H1 (cell line): ENCODE results near the gene INPP4B. TPM values are rescaled to one million over a fixed set of nuclear protein-coding genes. Genes with fewer than 3 reads are reported as not detected.

Source experiments
- CTCF ChIA-PET: fragments of 300-600 bp; sonication (Branson Sonifier 250); formaldehyde crosslinking; loops from one replicate; lab custom pipeline; 2021; ENCODE audit not compliant: partially characterized antibody; lab: Charles Lee
- POLR2A ChIA-PET: fragments of 300-600 bp; sonication (Branson Sonifier 250); formaldehyde crosslinking; loops from one replicate; lab custom pipeline; 2021; ENCODE audit warnings: inconsistent platforms; ENCODE audit not compliant: partially characterized antibody; lab: Charles Lee
- DNase-seq, 2 experiments: peaks; one replicate each; pipeline versions ENCODE4 v3.0.0 to v3.0.0-alpha.2; 2010 to 2022; ENCODE audit warnings: low spot score in 2 of 2, low read depth in 1 of 2, mixed read lengths in 1 of 2
- FAIRE-seq: peaks from 2 replicates; lab custom pipeline; 2011; peaks lifted over from hg19 to GRCh38; lab: Jason Lieb, UNC
- H2AFZ ChIP-seq: 2 replicates; pipeline ENCODE4 v1.8.1; 2012; ENCODE audit warnings: low read length, inconsistent platforms
- H2AK5ac ChIP-seq: 2 replicates; pipeline ENCODE4 v1.6.1; 2013; ENCODE audit warnings: low read depth, low read length
- H2BK120ac ChIP-seq: replicated peaks from 2 replicates; pipeline ENCODE3; 2013; ENCODE audit warnings: low read depth, low read length, inconsistent platforms
- H2BK12ac ChIP-seq: 2 replicates; pipeline ENCODE4 v1.6.1; 2013; ENCODE audit warnings: low read depth, low read length
- H2BK15ac ChIP-seq: 2 replicates; pipeline ENCODE4 v1.6.1; 2013; ENCODE audit warnings: low read length
- H2BK20ac ChIP-seq: 2 replicates; pipeline ENCODE4 v1.6.1; 2013; ENCODE audit warnings: low read length
- H2BK5ac ChIP-seq: 2 replicates; pipeline ENCODE4 v1.6.1; 2013; ENCODE audit warnings: low read depth, low read length
- H3K14ac ChIP-seq: 2 replicates; pipeline ENCODE4 v1.6.1; 2013; ENCODE audit warnings: inconsistent platforms; ENCODE audit not compliant: insufficient read length
- H3K18ac ChIP-seq: 2 replicates; pipeline ENCODE4 v1.6.1; 2013; ENCODE audit warnings: low read length; ENCODE audit errors: extremely low read depth
- H3K23ac ChIP-seq: 2 replicates; pipeline ENCODE4 v1.6.1; 2013; ENCODE audit warnings: inconsistent platforms; ENCODE audit not compliant: insufficient read length
- H3K23me2 ChIP-seq: 2 replicates; pipeline ENCODE4 v1.6.1; 2013; ENCODE audit warnings: low read depth, low read length
- H3K27ac ChIP-seq: 2 replicates; pipeline ENCODE4 v1.6.1; 2011; ENCODE audit warnings: low read depth, low read length, inconsistent platforms
- H3K27me3 ChIP-seq, 4 experiments: replicated peaks in 1 of 4; 1 replicate in 1 of 4; 2 replicates in 3 of 4; pipeline versions ENCODE4 v1.6.1 to v1.8.1; 2011 to 2013; ENCODE audit warnings: low read length in 3 of 4, mild to moderate bottlenecking in 3 of 4, inconsistent platforms in 2 of 4, mixed read lengths in 2 of 4, moderate library complexity in 1 of 4; ENCODE audit not compliant: control insufficient read depth in 3 of 4, insufficient read depth in 3 of 4; ENCODE audit errors: extremely low read depth in 1 of 4
- H3K36me3 ChIP-seq, 4 experiments: 2 replicates each; pipeline versions ENCODE4 v1.6.1 to v1.8.1; 2011 to 2013; ENCODE audit warnings: mild to moderate bottlenecking in 4 of 4, low read length in 3 of 4, moderate library complexity in 2 of 4, control low read depth in 1 of 4, inconsistent platforms in 1 of 4; ENCODE audit not compliant: insufficient read depth in 4 of 4, control insufficient read depth in 2 of 4
- H3K4ac ChIP-seq: replicated peaks from 2 replicates; pipeline ENCODE3; 2013; ENCODE audit warnings: low read length, low read depth, mixed read lengths, inconsistent platforms; ENCODE audit not compliant: insufficient read length
- H3K4me1 ChIP-seq, 4 experiments: replicated peaks in 1 of 4; 1 replicate in 1 of 4; 2 replicates in 3 of 4; pipeline versions ENCODE4 v1.6.1 to v1.8.1; 2011 to 2013; ENCODE audit warnings: low read length in 3 of 4, inconsistent platforms in 2 of 4, mixed read lengths in 1 of 4; ENCODE audit not compliant: insufficient read depth in 4 of 4, control insufficient read depth in 3 of 4
- H3K4me2 ChIP-seq, 2 experiments: 2 replicates each; pipeline versions ENCODE4 v1.6.1 to v1.8.1; 2011 to 2013; ENCODE audit warnings: low read depth in 2 of 2, low read length in 2 of 2, control low read depth in 1 of 2, inconsistent platforms in 1 of 2, mild to moderate bottlenecking in 1 of 2; ENCODE audit not compliant: insufficient read depth in 1 of 2
- H3K4me3 ChIP-seq, 4 experiments: fragments of 200-600, 300-600 bp in 1 of 4; sonication (generic), shearing (Covaris generic), sonication (Bioruptor Twin) in 1 of 4; 2 replicates each; pipeline versions ENCODE4 v1.5.1 to v1.8.1; 2011 to 2016; ENCODE audit warnings: low read length in 4 of 4, low read depth in 3 of 4, control low read depth in 2 of 4, inconsistent platforms in 2 of 4, mild to moderate bottlenecking in 2 of 4, mixed read lengths in 1 of 4, moderate library complexity in 1 of 4; ENCODE audit not compliant: insufficient read depth in 2 of 4; ENCODE audit errors: extremely low read depth in 1 of 4
- H3K56ac ChIP-seq: replicated peaks from 2 replicates; pipeline ENCODE3; 2013; ENCODE audit warnings: low read depth, mild to moderate bottlenecking, mixed read lengths, low read length, inconsistent platforms; ENCODE audit not compliant: insufficient read length
- H3K79me1 ChIP-seq: 2 replicates; pipeline ENCODE4 v1.6.1; 2013; ENCODE audit warnings: low read depth, low read length, control low read depth
- H3K79me2 ChIP-seq, 2 experiments: 2 replicates each; pipeline versions ENCODE4 v1.6.1 to v1.8.1; 2012 to 2013; ENCODE audit warnings: low read length in 2 of 2, mild to moderate bottlenecking in 2 of 2, inconsistent platforms in 1 of 2; ENCODE audit not compliant: insufficient read depth in 2 of 2, control insufficient read depth in 1 of 2
- H3K9ac ChIP-seq, 4 experiments: replicated peaks in 1 of 4; 1 replicate in 1 of 4; 2 replicates in 3 of 4; pipeline versions ENCODE4 v1.6.1 to v1.8.1; 2011 to 2013; ENCODE audit warnings: low read depth in 3 of 4, low read length in 3 of 4, control low read depth in 2 of 4, mild to moderate bottlenecking in 2 of 4, moderate library complexity in 2 of 4, inconsistent platforms in 1 of 4; ENCODE audit errors: extremely low read depth in 1 of 4
- H3K9me3 ChIP-seq, 2 experiments: 2 replicates each; pipeline versions ENCODE4 v1.6.1 to v1.8.1; 2012 to 2013; ENCODE audit warnings: mild to moderate bottlenecking in 2 of 2, moderate library complexity in 2 of 2, control low read depth in 1 of 2, inconsistent platforms in 1 of 2, low read depth in 1 of 2, low read length in 1 of 2, mixed read lengths in 1 of 2; ENCODE audit not compliant: insufficient read depth in 2 of 2
- H4K20me1 ChIP-seq, 2 experiments: replicated peaks in 1 of 2; 2 replicates each; pipeline versions ENCODE3 to v1.8.1; 2011 to 2013; ENCODE audit warnings: inconsistent platforms in 2 of 2, low read length in 2 of 2, mild to moderate bottlenecking in 1 of 2; ENCODE audit not compliant: insufficient read depth in 2 of 2, control insufficient read depth in 1 of 2
- H4K5ac ChIP-seq: 2 replicates; pipeline ENCODE4 v1.6.1; 2013; ENCODE audit warnings: low read length, low read depth, mixed read lengths, inconsistent platforms; ENCODE audit not compliant: insufficient read length
- H4K8ac ChIP-seq: 2 replicates; pipeline ENCODE4 v1.8.0; 2013; ENCODE audit warnings: mild to moderate bottlenecking, moderate library complexity, low read length, inconsistent platforms; ENCODE audit not compliant: insufficient read depth; ENCODE audit errors: extremely low read depth
- H4K91ac ChIP-seq: replicated peaks from 2 replicates; pipeline ENCODE3; 2013; ENCODE audit warnings: low read length, mixed read lengths, inconsistent platforms; ENCODE audit not compliant: insufficient read length
- BACH1 ChIP-seq: IDR thresholded peaks from 2 replicates; pipeline ENCODE4 v1.6.1; 2012; ENCODE audit warnings: low read length, improper control_type of control experiment
- BCL11A ChIP-seq, 2 experiments: IDR thresholded peaks; one replicate each; pipeline ENCODE4 v1.6.1; 2011; ENCODE audit warnings: low read depth in 2 of 2, low read length in 2 of 2, mild to moderate bottlenecking in 2 of 2
- CEBPB ChIP-seq: IDR thresholded peaks from 2 replicates; pipeline ENCODE4 v1.6.1; 2012; ENCODE audit warnings: low read depth, low read length
- CHD1 ChIP-seq: IDR thresholded peaks from 2 replicates; pipeline ENCODE4 v1.6.1; 2012; ENCODE audit warnings: low read depth, low read length, improper control_type of control experiment
- CHD2 ChIP-seq: IDR thresholded peaks from 2 replicates; pipeline ENCODE4 v1.6.1; 2012; ENCODE audit warnings: low read length, improper control_type of control experiment
- CTBP2 ChIP-seq: IDR thresholded peaks from 2 replicates; pipeline ENCODE4 v1.7.0; 2011; ENCODE audit warnings: borderline replicate concordance, mild to moderate bottlenecking, moderate library complexity, mixed read lengths, low read length; ENCODE audit not compliant: insufficient read depth, insufficient read length
- EZH2 ChIP-seq: fragments of 200-600 bp; sonication (generic); IDR thresholded peaks from 2 replicates; pipeline ENCODE4 v1.7.1; 2012; ENCODE audit warnings: low read depth, mild to moderate bottlenecking, moderate library complexity, low read length, inconsistent platforms; ENCODE audit not compliant: severe bottlenecking
- JUN ChIP-seq: IDR thresholded peaks from 2 replicates; pipeline ENCODE4 v1.6.1; 2011; ENCODE audit warnings: low read depth, mild to moderate bottlenecking, improper control_type of control experiment, low read length
- KDM4A ChIP-seq: IDR thresholded peaks from one replicate; pipeline ENCODE4 v1.7.1; 2012; ENCODE audit warnings: low read depth, mild to moderate bottlenecking, moderate library complexity, low read length, inconsistent platforms; ENCODE audit not compliant: severe bottlenecking
- MAFK ChIP-seq: IDR thresholded peaks from 2 replicates; pipeline ENCODE4 v1.6.1; 2012; ENCODE audit warnings: low read depth, mild to moderate bottlenecking, improper control_type of control experiment, low read length
- NRF1 ChIP-seq: IDR thresholded peaks from 2 replicates; pipeline ENCODE4 v1.6.1; 2011; ENCODE audit warnings: mild to moderate bottlenecking, low read depth, low read length, improper control_type of control experiment
- POLR2A ChIP-seq, 2 experiments: IDR thresholded peaks; 1 replicate in 1 of 2; 2 replicates in 1 of 2; pipeline ENCODE4 v1.6.1; 2011; ENCODE audit warnings: low read depth in 2 of 2, low read length in 2 of 2, mild to moderate bottlenecking in 2 of 2; ENCODE audit errors: control extremely low read depth in 1 of 2
- SP1 ChIP-seq: IDR thresholded peaks from 2 replicates; pipeline ENCODE4 v1.6.1; 2011; ENCODE audit warnings: low read depth, low read length
- SP4 ChIP-seq: IDR thresholded peaks from 2 replicates; pipeline ENCODE4 v1.6.1; 2012; ENCODE audit warnings: low read length, inconsistent platforms
- SRF ChIP-seq: IDR thresholded peaks from 2 replicates; pipeline ENCODE4 v1.6.1; 2011; ENCODE audit warnings: mild to moderate bottlenecking, low read depth, low read length, moderate library complexity
- SUZ12 ChIP-seq: fragments of 200-600 bp; sonication (generic); IDR thresholded peaks from 2 replicates; pipeline ENCODE4 v1.6.1; 2012; ENCODE audit warnings: mild to moderate bottlenecking, inconsistent platforms, low read length, moderate library complexity, mixed read lengths
- TBP ChIP-seq: IDR thresholded peaks from 2 replicates; pipeline ENCODE4 v1.6.1; 2011; ENCODE audit warnings: low read depth, low read length, improper control_type of control experiment
- TEAD4 ChIP-seq: IDR thresholded peaks from 2 replicates; pipeline ENCODE4 v1.6.1; 2012; ENCODE audit warnings: low read depth, low read length, inconsistent platforms, mixed read lengths
- WGBS, 2 experiments: shearing (Covaris generic) in 1 of 2; methylation state at CpG; one replicate each; pipeline versions ENCODE4 v1.1.6 to v1.1.7; 2013 to 2015; ENCODE audit warnings: low lambda C conversion rate in 2 of 2, mixed read lengths in 2 of 2, inconsistent platforms in 1 of 2, low coverage in 1 of 2, missing lambda C conversion rate in 1 of 2; ENCODE audit not compliant: insufficient replicate concordance in 2 of 2, insufficient coverage in 1 of 2, insufficient read length in 1 of 2; ENCODE audit errors: extremely low coverage in 1 of 2, missing lambda C conversion rate in 1 of 2; 5-methylcytosine and 5-hydroxymethylcytosine counted together
- polyA plus RNA-seq, 7 experiments: library from polyadenylated mRNA; depleted of rRNA in 3 of 7; stranded (reverse) in 5 of 7; unstranded in 2 of 7; fragments of >200 nt in 5 of 7; fragments of 200-250 nt in 2 of 7; gene quantifications; 1 replicate in 5 of 7; 2 replicates in 1 of 7; 4 replicates in 1 of 7; pipeline versions ENCODE4 v1.2.1 to v1.2.3, GENCODE V29; 2011 to 2013; ENCODE audit warnings: missing spikeins in 2 of 7, mixed read lengths in 2 of 7
- total RNA-seq: library from RNA; stranded (reverse); fragmentation: NEBNext Ultra II Directional; extraction: Animal tissue kit (Norgen Biotek cat#: 25700); gene quantifications from 2 replicates; pipeline ENCODE4 v1.2.1, GENCODE V29; 2021

Gene INPP4B
- total and polyA plus RNA-seq, 2 of the 8 experiments (the other 6 are each of a cell fraction or from before 2014, with no cell fraction given): 0.11 to 0.54 TPM

DNA sequence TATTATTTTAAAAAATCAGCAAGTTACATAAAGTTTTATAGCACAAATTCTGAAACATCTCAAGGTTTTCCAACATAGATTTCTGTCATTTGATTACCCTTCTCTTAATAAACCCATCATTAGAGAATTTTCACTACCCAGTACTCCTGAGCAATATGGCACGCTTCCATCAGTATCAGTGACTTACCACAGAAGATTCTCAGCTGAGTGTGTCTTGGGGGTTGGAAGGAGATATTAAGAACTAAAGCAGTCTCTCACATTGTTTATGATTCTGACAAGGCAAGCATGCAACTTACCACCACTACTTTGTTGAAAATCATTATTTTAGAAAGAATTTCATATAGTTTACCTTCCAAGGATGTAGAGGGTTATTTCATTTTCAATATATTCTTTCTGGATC, 67.7 kb downstream of the INPP4B start:
- no peaks in the 10 kb centered on the region for H3K79me2 ChIP-seq

More for the DNA sequence above, 67.7 kb downstream of the INPP4B start:
- H4K91ac ChIP-seq: no peak overlapping the region
- no peak overlapping the region for H3K4me2 ChIP-seq
- no peak overlapping the region for H4K5ac ChIP-seq
- H3K36me3 ChIP-seq: no peaks in the 10 kb centered on the region
- ChIA-PET CTCF (no interaction called here), POLR2A (no interaction called here)
- no peaks in the 10 kb centered on the region for H3K23me2 ChIP-seq
- H4K8ac ChIP-seq: no peak overlapping the region
- TF ChIP-seq TBP: no peak
- no peak for TF ChIP-seq KDM4A
- TF ChIP-seq EZH2: no peak
- no peak for TF ChIP-seq CHD1
- TF ChIP-seq JUN: no peak
- no peak for TF ChIP-seq NRF1
- TF ChIP-seq SUZ12: no peak
- no peak for TF ChIP-seq CTBP2
- no peak for TF ChIP-seq SP1
- TF ChIP-seq POLR2A (IDR thresholded peaks at IDR 0.05; ENCODE audit: control extremely low read depth in 1 of 2, low read depth in 2 of 2, low read length in 2 of 2): no peak
- no peak for TF ChIP-seq CHD2
- TF ChIP-seq TEAD4: no peak
- TF ChIP-seq SRF: no peak
- TF ChIP-seq BACH1: no peak
- no peak for TF ChIP-seq MAFK
- TF ChIP-seq SP4: no peak
- TF ChIP-seq BCL11A (IDR thresholded peaks at IDR 0.05; ENCODE audit: low read depth in 2 of 2, low read length in 2 of 2): no peak
- TF ChIP-seq CEBPB: no peak
- H2BK12ac ChIP-seq: no peak overlapping the region
- no peak overlapping the region for H2BK5ac ChIP-seq
- H2AK5ac ChIP-seq: no peak overlapping the region
- H3K9ac ChIP-seq: no peak overlapping the region
- no peak overlapping the region for H3K18ac ChIP-seq
- H2BK120ac ChIP-seq: no peak overlapping the region
- no peaks in the 10 kb centered on the region for H3K79me1 ChIP-seq
- H3K4me1 ChIP-seq: no peaks in the 10 kb centered on the region
- H3K27ac ChIP-seq: no peak overlapping the region
- H2BK20ac ChIP-seq: no peak overlapping the region
- no peak overlapping the region for H3K4ac ChIP-seq
- WGBS, 2 experiments: 84% methylated on average over 1 of the region's 1 CpG; no CpG with 5 or more reads in 1 of the 2 experiments
- H2BK15ac ChIP-seq: no peak overlapping the region
- no peak overlapping the region for H3K56ac ChIP-seq
- H3K9me3 ChIP-seq: no peaks in the 10 kb centered on the region
- H3K23ac ChIP-seq: no peak overlapping the region
- DNase-seq: no peak
- no peaks in the 10 kb centered on the region for H4K20me1 ChIP-seq
- FAIRE-seq: no peak
- H3K4me3 ChIP-seq: no peak overlapping the region
- H3K14ac ChIP-seq: no peak overlapping the region
- no peaks in the 10 kb centered on the region for H3K27me3 ChIP-seq
- no peak overlapping the region for H2AFZ ChIP-seq
